Hepatocyte (in vitro differentiated cells): Measurements from ENCODE around the gene NRTN.

ENCODE experiments used
- EZH2 ChIP-seq: fragments of 200-600 bp; sonication (generic); IDR thresholded peaks from 2 replicates; pipeline ENCODE4 v1.6.1; 2016; ENCODE audit warnings: antibody characterized with exemption, mild to moderate bottlenecking, borderline replicate concordance
- EZH2phosphoT487 ChIP-seq: fragments of 200-600 bp; sonication (generic); IDR thresholded peaks from one replicate; pipeline ENCODE4 v1.6.1; 2018; ENCODE audit warnings: antibody characterized with exemption, mild to moderate bottlenecking, low read depth, moderate library complexity; ENCODE audit not compliant: unreplicated experiment, severe bottlenecking
- TF ChIP-seq, protein P1 (sequence below): fragments of 200-600 bp; sonication (generic); IDR thresholded peaks from 2 replicates; pipeline ENCODE4 v1.5.1; 2016; ENCODE audit warnings: antibody characterized with exemption, mild to moderate bottlenecking; ENCODE audit not compliant: poor library complexity

DNA sequence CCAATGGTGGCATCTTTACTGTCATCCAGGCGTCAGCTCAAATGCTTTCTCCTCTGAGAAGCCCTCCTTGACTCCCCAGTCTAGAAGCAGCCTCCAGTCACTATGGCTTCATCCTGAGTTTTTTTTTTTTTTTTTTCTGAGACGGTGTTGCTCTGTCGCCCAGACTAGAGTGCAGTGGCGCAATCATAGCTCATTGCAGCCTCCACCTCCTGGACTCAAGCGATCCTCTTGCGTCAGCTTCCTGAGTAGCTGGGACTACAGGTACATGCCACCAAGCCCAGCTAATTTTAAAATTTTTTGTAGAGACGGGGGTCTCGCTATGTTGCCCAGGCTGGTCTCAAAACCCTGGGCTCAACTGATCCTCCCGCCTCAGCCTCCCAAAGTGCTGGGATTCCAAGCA lies 4.2 kb downstream of the NRTN start:
- TF ChIP-seq, protein P1, sequence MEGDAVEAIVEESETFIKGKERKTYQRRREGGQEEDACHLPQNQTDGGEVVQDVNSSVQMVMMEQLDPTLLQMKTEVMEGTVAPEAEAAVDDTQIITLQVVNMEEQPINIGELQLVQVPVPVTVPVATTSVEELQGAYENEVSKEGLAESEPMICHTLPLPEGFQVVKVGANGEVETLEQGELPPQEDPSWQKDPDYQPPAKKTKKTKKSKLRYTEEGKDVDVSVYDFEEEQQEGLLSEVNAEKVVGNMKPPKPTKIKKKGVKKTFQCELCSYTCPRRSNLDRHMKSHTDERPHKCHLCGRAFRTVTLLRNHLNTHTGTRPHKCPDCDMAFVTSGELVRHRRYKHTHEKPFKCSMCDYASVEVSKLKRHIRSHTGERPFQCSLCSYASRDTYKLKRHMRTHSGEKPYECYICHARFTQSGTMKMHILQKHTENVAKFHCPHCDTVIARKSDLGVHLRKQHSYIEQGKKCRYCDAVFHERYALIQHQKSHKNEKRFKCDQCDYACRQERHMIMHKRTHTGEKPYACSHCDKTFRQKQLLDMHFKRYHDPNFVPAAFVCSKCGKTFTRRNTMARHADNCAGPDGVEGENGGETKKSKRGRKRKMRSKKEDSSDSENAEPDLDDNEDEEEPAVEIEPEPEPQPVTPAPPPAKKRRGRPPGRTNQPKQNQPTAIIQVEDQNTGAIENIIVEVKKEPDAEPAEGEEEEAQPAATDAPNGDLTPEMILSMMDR: no peak
- TF ChIP-seq EZH2 (no peak), EZH2phosphoT487 (no peak)
